H9 (cell line): ENCODE results near the gene AJAP1. TPM values are rescaled to one million over a fixed set of nuclear protein-coding genes. Genes with fewer than 3 reads are reported as not detected.

Experiments used
- DNase-seq: peaks from one replicate; pipeline ENCODE4 v3.0.0-alpha.2; 2017
- H2AFZ ChIP-seq: one replicate; pipeline ENCODE4 v1.6.1; 2013; ENCODE audit warnings: mild to moderate bottlenecking, low read length, control low read depth, moderate library complexity
- H2AK5ac ChIP-seq: 2 replicates; pipeline ENCODE4 v1.6.1; 2013; ENCODE audit warnings: low read length, control low read depth, mixed read lengths; ENCODE audit not compliant: insufficient read length
- H2BK120ac ChIP-seq: one replicate; pipeline ENCODE4 v1.6.1; 2013; ENCODE audit warnings: low read depth, mild to moderate bottlenecking, low read length, control low read depth, inconsistent platforms; ENCODE audit not compliant: poor library complexity, severe bottlenecking
- H2BK12ac ChIP-seq: 2 replicates; pipeline ENCODE4 v1.6.1; 2013; ENCODE audit warnings: low read length, control low read depth, mixed read lengths, low read depth; ENCODE audit not compliant: insufficient read length
- H2BK15ac ChIP-seq: 2 replicates; pipeline ENCODE4 v1.6.1; 2013; ENCODE audit warnings: low read depth, low read length, control low read depth
- H2BK20ac ChIP-seq: one replicate; pipeline ENCODE4 v1.6.1; 2013; ENCODE audit warnings: low read depth, mild to moderate bottlenecking, low read length, control low read depth, inconsistent platforms; ENCODE audit not compliant: poor library complexity, severe bottlenecking
- H2BK5ac ChIP-seq: 2 replicates; pipeline ENCODE4 v1.6.1; 2013; ENCODE audit warnings: low read length, control low read depth, mixed read lengths; ENCODE audit not compliant: insufficient read length
- H3K14ac ChIP-seq: 2 replicates; pipeline ENCODE4 v1.6.1; 2013; ENCODE audit warnings: low read length, control low read depth; ENCODE audit not compliant: insufficient read depth
- H3K18ac ChIP-seq: 2 replicates; pipeline ENCODE4 v1.6.1; 2013; ENCODE audit warnings: low read depth, mild to moderate bottlenecking, mixed read lengths, low read length, control low read depth; ENCODE audit not compliant: insufficient read length
- H3K23ac ChIP-seq: 2 replicates; pipeline ENCODE4 v1.6.1; 2013; ENCODE audit warnings: low read length, control low read depth, mixed read lengths, low read depth; ENCODE audit not compliant: insufficient read length
- H3K23me2 ChIP-seq: 2 replicates; pipeline ENCODE4 v1.6.1; 2013; ENCODE audit warnings: low read depth, mild to moderate bottlenecking, mixed read lengths, low read length, control low read depth; ENCODE audit not compliant: insufficient read length, poor library complexity, severe bottlenecking
- H3K27ac ChIP-seq: 2 replicates; pipeline ENCODE4 v1.5.1; 2013; ENCODE audit warnings: low read length, control low read depth, mixed read lengths, low read depth; ENCODE audit not compliant: insufficient read length
- H3K27me3 ChIP-seq: 2 replicates; pipeline ENCODE4 v1.6.1; 2013; ENCODE audit warnings: low read length, control low read depth, inconsistent platforms; ENCODE audit not compliant: insufficient read depth
- H3K4ac ChIP-seq: 2 replicates; pipeline ENCODE4 v1.6.1; 2013; ENCODE audit warnings: low read depth, mild to moderate bottlenecking, control low read depth, inconsistent platforms, low read length, moderate library complexity
- H3K4me1 ChIP-seq: 2 replicates; pipeline ENCODE4 v1.6.1; 2013; ENCODE audit warnings: low read length, control low read depth, inconsistent platforms; ENCODE audit not compliant: insufficient read depth
- H3K4me2 ChIP-seq: 2 replicates; pipeline ENCODE4 v1.6.1; 2013; ENCODE audit warnings: low read length, control low read depth, mixed read lengths; ENCODE audit not compliant: insufficient read length, insufficient read depth
- H3K56ac ChIP-seq: 2 replicates; pipeline ENCODE4 v1.6.1; 2013; ENCODE audit warnings: low read depth, mild to moderate bottlenecking, mixed read lengths, low read length, control low read depth; ENCODE audit not compliant: insufficient read length
- H3K79me1 ChIP-seq: 2 replicates; pipeline ENCODE4 v1.6.1; 2013; ENCODE audit warnings: low read depth, mild to moderate bottlenecking, moderate library complexity, low read length, control low read depth, inconsistent platforms; ENCODE audit not compliant: insufficient read depth, poor library complexity, severe bottlenecking
- H3K79me2 ChIP-seq: 2 replicates; pipeline ENCODE4 v1.6.1; 2013; ENCODE audit warnings: low read length, control low read depth, inconsistent platforms; ENCODE audit not compliant: insufficient read depth
- H3K9ac ChIP-seq: 2 replicates; pipeline ENCODE4 v1.6.1; 2013; ENCODE audit warnings: low read length, control low read depth, mixed read lengths; ENCODE audit not compliant: insufficient read length; ENCODE audit errors: extremely low read depth
- H3K9me3 ChIP-seq: one replicate; pipeline ENCODE4 v1.6.1; 2013; ENCODE audit warnings: low read depth, low read length, inconsistent platforms; ENCODE audit not compliant: control insufficient read depth
- H3T11ph ChIP-seq: one replicate; pipeline ENCODE4 v1.6.1; 2013; ENCODE audit warnings: mild to moderate bottlenecking, low read length, control low read depth, inconsistent platforms
- H4K20me1 ChIP-seq: one replicate; pipeline ENCODE4 v1.6.1; 2013; ENCODE audit not compliant: control insufficient read depth, insufficient read length, insufficient read depth
- H4K5ac ChIP-seq: 2 replicates; pipeline ENCODE4 v1.6.1; 2013; ENCODE audit warnings: low read depth, mild to moderate bottlenecking, mixed read lengths, low read length, control low read depth; ENCODE audit not compliant: insufficient read length
- H4K8ac ChIP-seq: replicated peaks from 2 replicates; pipeline ENCODE4 v1.6.1; 2013; ENCODE audit warnings: low read length, control low read depth, mixed read lengths, low read depth; ENCODE audit not compliant: insufficient read length
- H4K91ac ChIP-seq: 2 replicates; pipeline ENCODE4 v1.6.1; 2013; ENCODE audit warnings: low read depth, mild to moderate bottlenecking, moderate library complexity, mixed read lengths, low read length, control low read depth; ENCODE audit not compliant: insufficient read length
- H3K27ac Mint-ChIP-seq, 3 experiments: 2 replicates in 2 of 3; 3 replicates in 1 of 3; pipeline ENCODE4 v1.8.0; 2020 to 2021; ENCODE audit warnings: mixed read lengths in 3 of 3, mild to moderate bottlenecking in 1 of 3, moderate library complexity in 1 of 3
- H3K27me3 Mint-ChIP-seq: 2 replicates; pipeline ENCODE4 v1.8.0; 2021; ENCODE audit warnings: low read depth, mild to moderate bottlenecking, moderate library complexity, mixed read lengths
- H3K36me3 Mint-ChIP-seq, 3 experiments: 2 replicates in 2 of 3; 3 replicates in 1 of 3; pipeline ENCODE4 v1.8.0; 2020 to 2021; ENCODE audit warnings: low read depth in 3 of 3, mixed read lengths in 3 of 3; ENCODE audit not compliant: insufficient read depth in 1 of 3
- H3K4me1 Mint-ChIP-seq, 2 experiments: 2 replicates each; pipeline ENCODE4 v1.8.0; 2020; ENCODE audit warnings: mixed read lengths in 2 of 2
- H3K4me3 Mint-ChIP-seq, 2 experiments: 2 replicates in 1 of 2; 3 replicates in 1 of 2; pipeline ENCODE4 v1.8.0; 2020 to 2021; ENCODE audit warnings: mild to moderate bottlenecking in 2 of 2, mixed read lengths in 2 of 2, moderate library complexity in 1 of 2
- H3K9me3 Mint-ChIP-seq, 2 experiments: 2 replicates in 1 of 2; 3 replicates in 1 of 2; pipeline ENCODE4 v1.8.0; 2020; ENCODE audit warnings: mild to moderate bottlenecking in 2 of 2, mixed read lengths in 2 of 2, moderate library complexity in 1 of 2
- CTCF ChIP-seq: fragments of 200-600 bp; sonication (generic); conservative IDR thresholded peaks from 3 replicates; pipeline ENCODE4 v1.8.0; 2021; ENCODE audit warnings: antibody characterized with exemption, mild to moderate bottlenecking
- WGBS: extraction: QIAGEN DNeasy Blood & Tissue Kit; methylation state at CpG from one replicate; pipeline ENCODE4 v1.1.7; 2013; ENCODE audit warnings: missing lambda C conversion rate, low lambda C conversion rate, mixed read lengths; ENCODE audit not compliant: insufficient read length; ENCODE audit errors: extremely low coverage; 5-methylcytosine and 5-hydroxymethylcytosine counted together
- total RNA-seq: library from RNA; stranded (reverse); gene quantifications from 2 replicates; pipeline ENCODE4 v1.2.1, GENCODE V29; 2021

The AJAP1 gene
- total RNA-seq, 1 experiment from 2014 or later, result 8.6 TPM

DNA sequence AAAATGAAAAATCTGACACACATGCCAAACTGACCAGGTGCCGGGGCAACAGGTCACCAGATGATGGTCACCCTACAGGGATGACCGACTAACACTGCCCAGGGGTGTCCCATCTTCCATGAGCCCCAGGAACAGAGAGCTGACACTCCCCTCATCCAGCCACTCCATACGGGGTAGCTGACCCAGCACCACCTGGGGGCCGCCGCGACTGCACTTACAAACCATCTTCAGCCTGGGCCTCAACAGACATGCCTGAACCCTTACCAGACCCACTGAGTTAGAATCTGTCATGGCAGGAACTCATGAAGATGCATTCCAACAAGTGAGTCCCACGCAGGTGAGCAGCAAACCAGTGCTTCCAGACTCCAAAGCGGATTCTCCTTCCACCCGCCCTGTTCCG, 31.6 kb upstream of the AJAP1 start:
- WGBS, result no CpG with 5 or more reads among the region's 10 CpGs
- H3K9me3 ChIP-seq, result no peaks in the 10 kb centered on the region
- H2BK5ac ChIP-seq, result no peak overlapping the region
- no peaks in the 10 kb centered on the region for H3K23me2 ChIP-seq
- no peaks in the 10 kb centered on the region for H3K4me1 ChIP-seq
- no peaks in the 10 kb centered on the region for H3K79me1 ChIP-seq
- H3K4me2 ChIP-seq, result no peak overlapping the region
- peak overlapping the region in 2 of 3 experiments; percentile 28 to 62; a peak in 1 of 7 replicates for H3K27ac Mint-ChIP-seq
- H2BK120ac ChIP-seq, result no peak overlapping the region
- no peak overlapping the region for H3K23ac ChIP-seq
- H3K79me2 ChIP-seq, result no peaks in the 10 kb centered on the region
- H4K8ac ChIP-seq, result no peak overlapping the region
- H4K5ac ChIP-seq, result no peak overlapping the region
- no peak for TF ChIP-seq CTCF
- H4K20me1 ChIP-seq, result no peaks in the 10 kb centered on the region
- peaks cover 5% of the 10 kb centered on the region for H3K27me3 Mint-ChIP-seq
- no peak overlapping the region for H3K14ac ChIP-seq
- H2BK20ac ChIP-seq, result no peak overlapping the region
- H3K9ac ChIP-seq, result no peak overlapping the region
- no peak overlapping the region for H3K4me3 Mint-ChIP-seq
- no peak overlapping the region for H3T11ph ChIP-seq
- no peak overlapping the region for H3K4ac ChIP-seq
- H3K27ac ChIP-seq, result no peak overlapping the region
- no peaks in the 10 kb centered on the region for H3K9me3 Mint-ChIP-seq
- H4K91ac ChIP-seq, result no peak overlapping the region
- H2AK5ac ChIP-seq, result no peak overlapping the region
- H3K27me3 ChIP-seq, result no peaks in the 10 kb centered on the region
- no peak overlapping the region for H2BK12ac ChIP-seq
- no peak overlapping the region for H2AFZ ChIP-seq
- H3K4me1 Mint-ChIP-seq, result peaks cover 2% of the 10 kb centered on the region in 2 experiments; a peak in 1 of 4 replicates
- H2BK15ac ChIP-seq, result no peak overlapping the region
- H3K36me3 Mint-ChIP-seq, result no peaks in the 10 kb centered on the region
- no peak overlapping the region for H3K56ac ChIP-seq
- H3K18ac ChIP-seq, result no peak overlapping the region
- DNase-seq, result no peak
